D721Med (cell line): Measurements from ENCODE around the gene BMPER.

ENCODE experiments used
- DNase-seq: peaks from one replicate; pipeline ENCODE4 v3.0.0; 2011; ENCODE audit warnings: low spot score; ENCODE audit not compliant: insufficient read length
- FAIRE-seq: peaks from 2 replicates; lab custom pipeline; 2011; peaks lifted over from hg19 to GRCh38; lab: Jason Lieb, UNC
- CTCF ChIP-seq: IDR thresholded peaks from 2 replicates; pipeline ENCODE4 v1.5.1; 2012; ENCODE audit warnings: mild to moderate bottlenecking, control low read depth; ENCODE audit not compliant: insufficient read depth; ENCODE audit errors: missing control alignments

BMPER gene

GRCh38 chr7:33922820-33923219 is 17.5 kb downstream of the BMPER start:
- no peak for FAIRE-seq
- TF ChIP-seq CTCF, result no peak
- DNase-seq, result no peak

- FAIRE-seq, result no peak
- DNase-seq, result no peak
- no peak for TF ChIP-seq CTCF
Observed at GRCh38 chr7:33923440-33924229, 18.3 kb downstream of the BMPER start.

GRCh38 chr7:33926535-33926934 is 21.2 kb downstream of the BMPER start:
- DNase-seq (no peak), FAIRE-seq (no peak)
- TF ChIP-seq CTCF, result no peak

- no peak for DNase-seq
- no peak for FAIRE-seq
- no peak for TF ChIP-seq CTCF
Observed at GRCh38 chr7:33928986-33929385, 23.6 kb downstream of the BMPER start.

- FAIRE-seq (no peak), DNase-seq (no peak)
- TF ChIP-seq CTCF, result no peak
Observed at GRCh38 chr7:33932221-33932620, 26.9 kb downstream of the BMPER start.

- peak; percentile 95 for TF ChIP-seq CTCF
- DNase-seq, result peak; percentile 30
- no peak for FAIRE-seq
Observed at GRCh38 chr7:33932832-33933468, 27.6 kb downstream of the BMPER start.
